AG09309 (cell line): ENCODE data around the gene CD163.

ENCODE experiments used
- DNase-seq: peaks from one replicate; pipeline ENCODE4 v3.0.0-alpha.2; 2010; ENCODE audit warnings: low read depth
- H3K4me3 ChIP-seq: 2 replicates; pipeline ENCODE4 v1.5.1; 2011; ENCODE audit warnings: mild to moderate bottlenecking, low read depth, low read length, moderate library complexity; ENCODE audit not compliant: control insufficient read depth
- TF ChIP-seq, protein P1 (sequence below): IDR thresholded peaks from 2 replicates; pipeline ENCODE4 v1.5.1; 2011; ENCODE audit warnings: mild to moderate bottlenecking, low read depth, low read length, inconsistent platforms; ENCODE audit not compliant: insufficient read depth, control insufficient read depth; ENCODE audit errors: missing control alignments

CD163 gene

DNA sequence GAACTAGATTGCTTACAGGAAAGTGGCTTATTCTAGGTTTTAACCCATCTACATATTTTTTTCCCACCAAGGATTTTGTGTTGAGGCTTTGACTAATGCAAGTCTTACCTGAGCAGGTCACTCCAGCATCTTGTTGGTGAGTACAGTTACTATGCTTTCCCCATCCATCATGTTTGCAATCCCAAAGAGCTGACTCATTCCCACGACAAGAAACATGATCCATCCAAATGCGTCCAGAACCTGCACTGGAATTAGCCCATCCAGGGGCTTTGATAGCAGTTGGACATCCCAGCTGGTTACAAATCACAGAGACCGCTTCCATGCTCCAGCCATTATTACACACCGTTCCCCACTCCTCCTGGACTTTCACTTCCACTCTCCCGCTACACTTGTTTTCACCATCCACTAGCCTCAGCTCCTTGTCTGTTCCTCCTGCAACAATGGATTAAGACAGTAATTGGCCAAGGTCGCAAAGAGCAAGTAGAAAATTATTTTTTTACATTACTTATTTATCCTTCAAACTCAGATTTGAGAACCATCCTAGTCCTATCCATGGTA lies 2.5 kb downstream of the CD163 start:
- DNase-seq, result no peak
- no peak overlapping the region for H3K4me3 ChIP-seq
- TF ChIP-seq, protein P1, sequence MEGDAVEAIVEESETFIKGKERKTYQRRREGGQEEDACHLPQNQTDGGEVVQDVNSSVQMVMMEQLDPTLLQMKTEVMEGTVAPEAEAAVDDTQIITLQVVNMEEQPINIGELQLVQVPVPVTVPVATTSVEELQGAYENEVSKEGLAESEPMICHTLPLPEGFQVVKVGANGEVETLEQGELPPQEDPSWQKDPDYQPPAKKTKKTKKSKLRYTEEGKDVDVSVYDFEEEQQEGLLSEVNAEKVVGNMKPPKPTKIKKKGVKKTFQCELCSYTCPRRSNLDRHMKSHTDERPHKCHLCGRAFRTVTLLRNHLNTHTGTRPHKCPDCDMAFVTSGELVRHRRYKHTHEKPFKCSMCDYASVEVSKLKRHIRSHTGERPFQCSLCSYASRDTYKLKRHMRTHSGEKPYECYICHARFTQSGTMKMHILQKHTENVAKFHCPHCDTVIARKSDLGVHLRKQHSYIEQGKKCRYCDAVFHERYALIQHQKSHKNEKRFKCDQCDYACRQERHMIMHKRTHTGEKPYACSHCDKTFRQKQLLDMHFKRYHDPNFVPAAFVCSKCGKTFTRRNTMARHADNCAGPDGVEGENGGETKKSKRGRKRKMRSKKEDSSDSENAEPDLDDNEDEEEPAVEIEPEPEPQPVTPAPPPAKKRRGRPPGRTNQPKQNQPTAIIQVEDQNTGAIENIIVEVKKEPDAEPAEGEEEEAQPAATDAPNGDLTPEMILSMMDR, result no peak

DNA sequence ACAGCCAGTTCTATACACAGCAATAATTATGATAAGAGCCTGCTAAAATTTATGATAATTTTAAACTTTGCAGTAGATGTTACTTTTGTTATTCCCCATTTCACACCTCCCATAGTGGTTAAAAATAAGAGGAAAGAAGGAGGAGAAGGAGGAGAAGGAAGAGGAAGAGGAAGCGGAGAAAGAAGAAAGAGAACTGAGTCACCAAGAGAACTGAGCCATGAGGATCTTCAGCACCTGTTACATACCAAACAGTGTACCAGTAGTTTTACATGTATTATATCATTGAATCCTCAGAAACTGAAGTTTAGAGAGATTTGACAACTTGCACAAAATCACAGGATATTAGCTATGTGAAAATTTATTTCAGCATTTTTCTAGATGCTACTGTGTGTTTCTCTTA lies 3.9 kb downstream of the CD163 start:
- TF ChIP-seq, protein P1, result no peak
- no peak overlapping the region for H3K4me3 ChIP-seq
- DNase-seq, result no peak

DNA sequence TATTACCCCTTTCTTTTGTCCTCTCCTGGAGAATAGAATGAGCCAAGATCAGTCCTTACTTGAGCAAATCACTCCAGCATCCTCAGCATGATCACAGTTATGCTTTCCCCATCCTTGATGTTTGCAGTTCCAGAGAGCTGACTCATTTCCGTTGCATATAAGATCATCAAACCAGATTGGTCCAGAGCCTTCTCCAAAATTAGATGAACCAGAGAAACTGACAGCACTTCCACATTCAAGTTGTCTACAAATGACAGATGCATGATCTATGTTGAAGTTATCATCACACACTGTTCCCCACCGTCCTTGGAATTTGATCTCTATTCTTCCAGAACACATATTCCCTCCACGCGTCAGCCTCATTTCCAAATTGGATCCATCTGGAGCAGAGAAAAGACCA lies 4.8 kb downstream of the CD163 start:
- DNase-seq, result peak; percentile 80
- H3K4me3 ChIP-seq, result no peak overlapping the region
- TF ChIP-seq, protein P1, result no peak

DNA sequence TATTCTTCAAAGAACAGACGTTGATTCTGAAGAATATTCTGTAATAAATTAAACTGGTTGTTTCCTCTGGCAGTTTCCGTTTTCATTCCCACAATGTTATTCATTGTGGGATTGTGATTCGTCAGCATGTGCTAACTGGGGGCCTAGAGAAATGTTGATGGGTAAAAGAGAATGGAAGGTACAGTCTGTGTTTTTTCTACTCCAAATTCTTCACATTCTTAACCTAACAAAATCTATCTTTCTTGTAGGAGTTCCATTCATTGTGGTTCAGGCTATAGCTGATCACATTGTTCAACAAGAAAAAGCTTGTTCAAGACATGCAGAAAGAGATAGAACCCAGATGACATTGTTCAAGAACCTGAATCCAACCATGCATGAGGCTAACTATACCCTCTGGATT lies 5.9 kb downstream of the CD163 start:
- no peak for DNase-seq
- H3K4me3 ChIP-seq, result no peak overlapping the region
- TF ChIP-seq, protein P1, result no peak

DNA sequence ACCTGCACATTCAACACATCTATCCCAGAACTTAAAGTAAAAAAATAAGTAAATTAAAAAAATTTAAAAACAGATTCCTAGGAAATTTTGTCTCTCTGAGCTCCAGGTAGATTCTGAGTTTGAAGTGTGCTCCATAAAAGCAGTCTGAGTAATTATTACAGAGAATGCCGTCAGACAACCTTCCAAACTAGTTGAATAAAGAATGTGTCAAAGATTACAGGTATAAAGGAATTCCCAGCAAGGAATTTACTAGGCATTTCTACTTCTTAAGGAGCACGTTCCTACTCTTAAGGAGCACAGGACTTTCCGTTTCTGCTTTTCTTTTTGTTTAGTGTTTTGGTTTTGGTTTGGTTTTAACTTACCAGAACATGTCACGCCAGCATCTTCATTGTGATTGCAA lies 7.1 kb downstream of the CD163 start:
- no peak for DNase-seq
- H3K4me3 ChIP-seq, result no peak overlapping the region
- TF ChIP-seq, protein P1, result no peak

DNA sequence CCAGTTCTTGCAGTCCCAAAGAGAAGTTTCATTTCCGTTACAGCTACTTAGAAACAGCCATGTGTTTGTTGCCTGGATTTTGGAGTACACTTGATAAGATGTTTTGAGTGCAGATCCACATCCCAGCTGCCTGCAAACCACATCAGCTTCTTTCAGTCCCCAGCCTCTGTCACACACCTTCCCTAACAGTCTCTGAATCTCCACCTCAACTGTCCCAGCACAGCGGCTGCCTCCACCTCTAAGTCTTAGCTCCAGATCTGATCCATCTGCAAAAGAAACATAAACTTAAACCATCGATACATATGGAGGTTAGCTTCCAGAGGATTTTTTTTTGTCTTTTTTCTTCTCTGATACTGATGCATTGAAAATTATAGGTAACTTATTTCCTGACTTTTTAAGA lies 8.4 kb downstream of the CD163 start:
- H3K4me3 ChIP-seq, result no peak overlapping the region
- DNase-seq, result no peak
- TF ChIP-seq, protein P1, result no peak

DNA sequence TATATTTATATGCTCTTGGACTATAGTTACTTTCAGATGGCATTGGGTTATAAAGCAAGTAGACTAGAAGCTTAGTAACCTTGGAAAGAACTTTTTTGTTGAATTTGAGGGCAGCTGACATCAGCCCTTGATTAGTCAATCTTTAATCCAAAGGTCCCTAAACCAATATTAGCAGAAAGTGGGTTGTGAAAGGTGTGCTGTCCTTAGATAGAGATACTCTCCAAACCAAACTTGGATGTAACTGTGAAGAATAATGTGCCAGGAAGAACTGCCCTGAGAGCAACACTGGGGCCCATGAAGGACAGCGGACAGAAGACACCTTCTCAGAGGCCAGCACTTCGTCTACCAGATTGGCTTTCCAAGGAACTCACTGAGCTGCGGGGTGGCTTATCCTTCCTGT lies 10.6 kb downstream of the CD163 start:
- no peak for DNase-seq
- no peak overlapping the region for H3K4me3 ChIP-seq
- TF ChIP-seq, protein P1, result no peak
